K562 (cell line): Measurements from ENCODE around the gene FDX2. TPM values are rescaled to one million over a fixed set of nuclear protein-coding genes. Genes with fewer than 3 reads are reported as not detected.
A peak's percentile ranks its signal among the peaks of the same experiment; 100 is the strongest.

Experiments
- BMI1 ChIP-seq: fragments of 150-350 bp; IDR thresholded peaks from 2 replicates; pipeline ENCODE4 v1.6.1; 2014; ENCODE audit warnings: low read length
- CBX1 ChIP-seq: sonication (generic); IDR thresholded peaks from 2 replicates; pipeline ENCODE4 v1.6.1; 2016; ENCODE audit warnings: antibody characterized with exemption, low read depth, mild to moderate bottlenecking
- CHD7 ChIP-seq: fragments of 200-600 bp; sonication (generic); IDR thresholded peaks from one replicate; pipeline ENCODE4 v1.6.1; 2012; ENCODE audit warnings: mild to moderate bottlenecking, low read depth, low read length, inconsistent platforms
- CTBP1 ChIP-seq: fragments of 450-650 bp; IDR thresholded peaks from 2 replicates; pipeline ENCODE4 v1.6.1; 2016; ENCODE audit warnings: borderline replicate concordance
- GATA2 ChIP-seq: sonication (generic); formaldehyde crosslinking; IDR thresholded peaks from 2 replicates; pipeline ENCODE4 v1.4.0; 2020; ENCODE audit warnings: mild to moderate bottlenecking, missing genetic modification reagents
- HDAC1 ChIP-seq, 2 experiments: fragments of 450-650 bp; IDR thresholded peaks; 2 replicates each; pipeline ENCODE4 v1.6.1; 2016 to 2017; ENCODE audit warnings: inconsistent platforms in 1 of 2, mild to moderate bottlenecking in 1 of 2, moderate library complexity in 1 of 2
- MAX ChIP-seq: sonication (generic); formaldehyde crosslinking; IDR thresholded peaks from 2 replicates; pipeline ENCODE4 v1.9.0; 2022; ENCODE audit warnings: mild to moderate bottlenecking, missing genetic modification reagents
- RHOXF2B ChIP-seq: fragments of 250-450 bp; sonication (Bioruptor Pico); conservative IDR thresholded peaks from 2 replicates; pipeline ENCODE4 v1.5.1; 2021
- TCF3 ChIP-seq: sonication (generic); formaldehyde crosslinking; IDR thresholded peaks from 2 replicates; pipeline ENCODE4 v1.4.0; 2020; ENCODE audit warnings: mild to moderate bottlenecking, missing genetic modification reagents
- TRIM24 ChIP-seq, 2 experiments: fragments of 450-650 bp; IDR thresholded peaks; 2 replicates each; pipeline ENCODE4 v1.6.1; 2016
- ZBTB7A ChIP-seq: IDR thresholded peaks from 2 replicates; pipeline ENCODE4 v1.6.1; 2011; ENCODE audit warnings: low read depth, mild to moderate bottlenecking, low read length, moderate library complexity, borderline replicate concordance; ENCODE audit not compliant: control insufficient read depth
- ZNF23 ChIP-seq: fragments of 250-450 bp; sonication (Bioruptor Pico); IDR thresholded peaks from 2 replicates; pipeline ENCODE4 v1.4.0; 2020; ENCODE audit warnings: mild to moderate bottlenecking
- ZNF444 ChIP-seq: fragments of 250-450 bp; sonication (Bioruptor Pico); IDR thresholded peaks from 2 replicates; pipeline ENCODE4 v1.4.0; 2020; ENCODE audit warnings: mild to moderate bottlenecking, moderate library complexity
- ZNF639 ChIP-seq, 2 experiments: fragments of 200-800 bp in 1 of 2; sonication (Bioruptor generic) in 1 of 2; sonication (generic) in 1 of 2; formaldehyde crosslinking in 1 of 2; IDR thresholded peaks in 1 of 2; conservative IDR thresholded peaks in 1 of 2; 2 replicates each; pipeline versions ENCODE4 v1.5.0 to v1.6.1; 2016 to 2020; ENCODE audit warnings: missing compliant biosample characterization in 1 of 2, missing genetic modification characterization in 1 of 2, missing genetic modification reagents in 1 of 2
- ZNF695 ChIP-seq: fragments of 450-650 bp; formaldehyde crosslinking; IDR thresholded peaks from 2 replicates; pipeline ENCODE4 v1.4.0; 2020; ENCODE audit warnings: mild to moderate bottlenecking, moderate library complexity
- polyA plus RNA-seq, 8 experiments: library from polyadenylated mRNA; depleted of rRNA in 4 of 8; stranded (reverse) in 5 of 8; unstranded in 3 of 8; fragments of >200 nt; fragmentation: Nextera tagmentation in 2 of 8; fragmentation: Illumina TruSeq in 1 of 8; extraction: Ambion mirVana in 2 of 8; extraction: Trizol in 1 of 8; gene quantifications; 2 replicates each; pipeline versions ENCODE4 v1.2.1 to v1.2.3, GENCODE V29; 2011 to 2014; ENCODE audit warnings: inconsistent platforms in 1 of 8, missing spikeins in 1 of 8
- total RNA-seq, 7 experiments: library from RNA; depleted of rRNA in 6 of 7; stranded (reverse); fragments of >200 nt in 6 of 7; fragmentation: Illumina TruSeq in 2 of 7; extraction: Trizol in 2 of 7; gene quantifications; 2 replicates each; pipeline versions ENCODE4 v1.2.1 to v1.2.3, GENCODE V29; 2011 to 2021; ENCODE audit warnings: low replicate concordance in 1 of 7

Gene FDX2
- total and polyA plus RNA-seq, 9 of the 15 experiments (the other 6 are each of a cell fraction or from before 2014, with no cell fraction given): 2.5 to 49.8 (median 29.7) TPM

GRCh38 chr19:10332965-10333757 lies 17.3 kb upstream of the FDX2 start, which contains the start of gene RAVER1 (continued):
- TF ChIP-seq CHD7: no peak
- peak; percentile 11; the same call in 1 of the 2 replicates for TF ChIP-seq CTBP1
- peak in 1 of 2 experiments; percentile 68; a peak in 2 of 4 replicates for TF ChIP-seq TRIM24 (IDR thresholded peaks at IDR 0.05)
- TF ChIP-seq CBX1: no peak
- TF ChIP-seq RHOXF2B (CRISPR knock-in tag): no peak
- peak in 1 of 2 experiments; percentile 98; a peak in 2 of 4 replicates for TF ChIP-seq HDAC1 (IDR thresholded peaks at IDR 0.05)
- TF ChIP-seq ZBTB7A: peak; percentile 39; the same call in 1 of the 2 replicates
- TF ChIP-seq MAX (CRISPR knock-in tag): peak; percentile 84
- no peak for TF ChIP-seq ZNF23 (CRISPR knock-in tag)
- TF ChIP-seq TCF3 (CRISPR knock-in tag): no peak
- peak; percentile 36; the same call in 1 of the 2 replicates for TF ChIP-seq GATA2 (CRISPR knock-in tag)
- no peak for TF ChIP-seq ZNF695
- peak in 1 of 2 experiments; percentile 94; a peak in 2 of 4 replicates for TF ChIP-seq ZNF639 (CRISPR knock-in tag; conservative IDR thresholded peaks at IDR 0.05 in 1 of 2, IDR thresholded peaks at IDR 0.05 in 1 of 2)
- TF ChIP-seq BMI1: peak; percentile 73; the same call in 1 of the 2 replicates
- TF ChIP-seq ZNF444 (CRISPR knock-in tag): no peak
